GM04503 (cell line): ENCODE measurements around the gene NCAPD3.

ENCODE experiments used
- DNase-seq: peaks from one replicate; pipeline ENCODE4 v3.0.0-alpha.2; 2012; ENCODE audit warnings: low read depth

NCAPD3 gene

DNA sequence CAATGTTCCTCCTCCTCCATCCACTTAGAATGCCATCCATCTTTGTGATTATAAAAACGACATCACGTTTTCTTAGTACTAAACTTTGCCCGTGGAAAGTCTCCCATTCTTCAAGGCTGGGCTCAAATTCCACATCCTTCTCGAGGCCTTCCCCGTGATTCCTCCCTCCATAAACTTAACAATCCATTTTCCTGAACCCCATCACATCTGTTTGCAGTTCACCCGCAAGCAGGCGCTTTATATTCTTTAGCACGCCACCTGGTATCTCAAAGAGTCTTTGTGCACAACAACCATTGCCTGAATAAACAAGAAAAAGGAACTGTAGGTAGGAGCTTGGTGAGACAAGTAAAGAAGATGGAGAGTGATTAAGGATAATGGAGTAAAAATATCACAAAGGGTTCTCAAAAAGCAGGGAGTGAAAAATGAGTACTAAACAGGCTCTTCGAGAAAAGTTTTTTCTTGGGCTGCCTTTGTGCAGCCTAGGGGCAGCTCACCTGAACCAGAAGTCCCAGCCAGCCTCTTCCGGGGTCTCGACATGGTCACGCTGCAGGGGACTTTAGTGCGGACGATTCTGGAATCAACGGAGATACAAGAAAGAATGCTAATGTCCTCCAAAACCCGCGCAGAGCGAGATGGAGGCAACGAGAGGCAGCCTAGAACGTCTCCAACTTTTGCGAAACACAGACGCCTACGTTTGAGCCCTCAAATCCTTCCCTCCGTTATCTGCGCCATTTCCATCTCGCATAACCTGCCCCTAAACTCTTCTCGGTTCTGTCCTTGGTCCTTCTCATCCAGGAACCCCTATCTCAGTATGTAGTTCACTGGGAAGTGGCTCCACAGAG lies 28.8 kb upstream of the NCAPD3 start:
- DNase-seq = peak; percentile 28

DNA sequence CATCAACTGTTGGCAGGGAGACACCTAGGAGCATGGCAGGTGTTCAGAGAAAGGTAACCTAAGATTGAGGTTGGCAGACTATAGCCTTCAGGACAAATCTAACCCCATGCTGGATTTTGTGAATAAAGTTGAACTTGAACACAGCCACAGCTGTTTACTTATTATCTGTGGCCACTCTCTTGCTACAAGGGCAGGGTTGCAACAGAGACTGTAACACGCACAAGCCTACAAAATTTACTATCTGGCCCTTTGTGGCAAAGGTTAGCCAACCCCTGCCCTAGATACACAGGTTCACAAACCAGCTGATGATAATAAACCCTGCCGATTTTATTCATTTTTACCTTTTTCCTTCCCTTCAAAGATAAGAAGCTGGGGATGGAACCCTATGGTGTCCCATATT lies 26.9 kb upstream of the NCAPD3 start:
- DNase-seq = no peak

DNA sequence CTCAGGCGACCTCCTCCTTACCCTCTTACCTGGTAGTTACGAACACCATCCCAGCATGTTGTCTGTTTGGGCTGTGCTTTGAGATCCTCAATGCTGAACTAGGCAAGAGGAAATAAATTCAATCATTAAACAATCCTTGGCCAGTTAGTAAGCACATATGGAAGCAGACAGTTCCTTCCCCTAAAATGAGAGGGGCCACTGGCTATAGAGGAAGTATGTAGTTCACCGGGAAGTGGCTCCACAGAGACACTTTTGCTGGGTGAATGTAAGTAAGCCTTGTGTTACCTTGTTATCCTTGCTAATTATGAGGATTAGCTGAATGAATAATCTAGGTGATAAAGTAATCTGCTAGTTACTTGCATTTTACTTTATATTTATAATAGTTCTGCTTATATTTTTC lies 26.5 kb upstream of the NCAPD3 start:
- no peak for DNase-seq

DNA sequence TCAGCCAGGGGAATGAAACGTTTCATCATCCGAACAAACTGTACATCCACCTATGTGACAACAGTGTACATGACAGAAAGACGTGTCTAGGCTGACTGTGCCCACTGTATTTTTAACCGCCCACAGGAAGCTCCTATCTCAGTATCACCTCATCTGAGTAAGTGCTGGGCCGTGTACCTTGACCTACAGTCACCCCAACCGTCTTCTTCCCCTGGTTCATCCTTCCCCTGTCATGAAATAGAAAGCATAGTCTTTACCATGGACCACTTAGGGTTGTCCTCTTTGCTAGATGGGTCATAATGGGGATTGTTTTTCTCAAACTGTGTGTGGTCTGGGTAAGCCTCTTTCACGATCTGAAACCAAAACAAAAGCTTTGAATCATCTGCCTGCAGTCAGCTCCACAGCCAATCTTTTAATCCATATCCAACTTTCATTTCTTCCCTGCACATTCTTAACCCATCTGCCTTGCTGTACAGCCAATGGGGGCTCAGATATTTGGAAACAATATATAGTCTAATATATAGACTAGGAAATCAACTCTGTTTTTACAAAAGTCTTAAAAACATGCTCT lies 25.2 kb upstream of the NCAPD3 start:
- DNase-seq = no peak

DNA sequence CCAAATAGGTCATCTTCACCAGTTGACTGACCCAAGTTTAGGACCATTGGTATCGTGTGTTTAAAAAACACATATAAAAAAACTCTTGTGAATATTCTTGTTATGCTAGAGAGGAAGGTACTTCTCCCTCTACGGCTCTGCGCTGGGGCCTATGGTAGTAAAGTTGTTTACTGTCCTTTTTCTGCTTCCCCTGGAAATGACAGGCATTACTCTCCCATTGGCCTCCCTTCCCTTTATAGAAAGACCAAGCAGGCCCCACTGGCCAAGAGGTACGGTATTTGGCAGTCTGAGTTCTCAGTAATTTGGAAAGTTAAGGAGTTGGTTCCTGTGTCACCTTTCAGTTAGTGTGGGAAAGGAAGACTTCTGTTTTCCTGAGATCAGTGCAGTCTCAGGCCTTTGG lies 22.9 kb upstream of the NCAPD3 start:
- no peak for DNase-seq

DNA sequence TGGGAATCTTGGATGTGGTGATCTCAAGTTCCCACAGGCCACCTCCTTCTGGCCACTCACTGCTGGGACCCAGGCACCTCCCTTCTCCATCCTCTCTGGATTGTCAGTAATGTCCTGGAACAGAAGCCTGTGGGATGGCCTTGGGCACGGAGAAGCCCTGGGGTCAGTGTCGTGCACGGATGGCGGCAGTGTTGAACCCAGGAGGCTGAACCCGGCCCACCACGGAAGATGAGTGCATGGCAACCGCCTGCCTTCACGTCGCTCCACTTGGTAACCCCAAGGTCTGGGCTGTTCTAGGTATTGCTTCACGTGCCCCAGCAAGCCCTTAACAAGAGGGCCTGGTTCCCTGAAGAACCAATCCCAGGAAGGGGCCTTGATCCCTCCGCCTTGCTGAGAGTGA lies 22.3 kb upstream of the NCAPD3 start:
- DNase-seq = no peak

DNA sequence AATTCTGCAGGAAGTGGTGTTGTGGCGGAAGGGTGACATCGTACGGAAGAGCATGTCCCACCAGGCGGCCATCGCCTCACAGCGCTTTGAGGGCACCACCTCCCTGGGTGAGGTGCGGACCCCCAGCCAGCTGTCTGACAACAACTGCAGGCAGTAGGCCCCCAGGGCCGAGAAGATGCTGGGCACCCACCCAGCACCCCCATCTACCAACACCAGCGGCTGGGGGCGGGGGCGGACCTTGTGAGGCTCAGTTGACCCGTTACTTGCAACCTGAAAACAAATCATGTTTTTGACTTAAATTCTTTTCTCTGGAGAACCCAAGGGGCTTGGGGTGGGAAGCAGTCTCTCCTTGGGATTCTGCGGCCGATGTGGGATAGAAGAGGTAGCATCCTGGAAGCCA lies 21.7 kb upstream of the NCAPD3 start:
- no peak for DNase-seq

DNA sequence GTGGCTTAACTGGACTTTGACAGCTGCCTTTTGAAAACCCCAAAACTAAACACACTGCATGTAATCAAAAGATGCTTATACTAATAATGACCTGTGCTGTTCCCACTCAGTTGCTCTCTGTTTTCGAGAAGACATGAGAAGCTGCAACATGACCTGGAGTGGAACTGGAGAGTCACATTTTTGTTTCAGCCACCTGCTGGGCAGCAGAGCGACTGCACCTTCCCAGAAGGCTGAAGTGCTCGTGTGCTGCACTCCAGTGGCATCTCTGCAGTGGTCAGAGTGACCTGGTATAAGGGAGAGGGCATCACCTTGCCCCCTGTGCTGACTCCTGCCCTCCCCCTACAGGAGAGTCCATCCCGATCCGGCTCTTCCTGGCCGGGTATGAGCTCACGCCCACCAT lies 20.8 kb upstream of the NCAPD3 start:
- no peak for DNase-seq

DNA sequence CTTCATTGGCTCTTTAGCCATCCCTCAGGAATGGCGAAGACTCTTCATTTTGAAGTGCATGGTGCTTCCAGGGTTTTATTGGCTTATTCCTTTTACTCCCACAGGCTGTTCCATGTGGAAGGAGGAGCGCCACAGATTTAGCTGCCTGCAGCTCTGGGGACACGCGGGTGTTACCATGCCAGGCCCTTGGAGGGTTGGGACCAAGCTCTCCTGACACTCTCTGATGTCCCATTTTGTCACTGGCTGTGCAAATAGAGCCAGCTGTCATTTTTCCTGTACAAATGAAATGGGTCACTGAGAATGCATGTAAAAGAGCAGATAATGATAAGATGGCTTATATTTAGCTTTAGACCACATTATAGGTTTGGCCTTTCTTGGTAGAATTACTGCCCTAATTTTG lies 20.1 kb upstream of the NCAPD3 start:
- DNase-seq = no peak

DNA sequence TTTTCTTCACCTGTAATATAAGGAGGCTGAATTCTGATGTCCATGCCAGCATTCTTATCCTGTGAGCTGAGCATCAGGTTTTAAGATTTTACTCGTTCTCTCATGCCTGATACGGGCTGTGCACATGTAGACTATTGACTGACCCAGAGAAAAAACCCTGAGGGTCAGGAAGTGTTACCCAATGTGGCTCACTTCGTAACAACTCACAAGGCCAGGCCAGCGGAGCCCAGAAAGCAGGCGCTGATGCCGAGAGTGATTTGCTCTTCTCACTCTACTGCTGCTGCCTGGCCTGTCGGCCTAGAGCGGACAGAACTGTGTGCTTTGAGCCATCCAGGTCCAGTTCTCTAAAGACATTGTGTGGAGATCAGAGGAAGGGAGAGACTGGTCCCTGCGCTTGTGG lies 18.6 kb upstream of the NCAPD3 start:
- DNase-seq = no peak

DNA sequence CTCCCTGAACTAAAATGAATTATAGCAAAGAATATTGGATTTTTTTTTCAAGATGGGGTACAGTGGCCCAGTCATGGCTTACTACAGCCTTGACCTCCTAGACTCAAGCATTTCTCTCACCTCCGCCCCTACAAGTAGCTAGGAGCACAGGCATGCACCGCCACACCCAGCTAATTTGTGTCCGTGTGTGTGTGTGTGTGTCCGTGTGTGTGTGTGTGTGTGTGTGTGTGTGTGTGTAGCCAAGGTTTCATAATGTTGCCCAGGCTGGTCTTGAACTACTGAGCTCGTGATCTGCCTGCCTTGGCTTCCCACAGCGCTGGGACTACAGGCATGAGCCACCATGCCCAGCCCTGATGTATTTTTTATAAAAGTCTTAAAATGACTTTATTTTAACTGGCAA lies 16.8 kb upstream of the NCAPD3 start:
- no peak for DNase-seq

DNA sequence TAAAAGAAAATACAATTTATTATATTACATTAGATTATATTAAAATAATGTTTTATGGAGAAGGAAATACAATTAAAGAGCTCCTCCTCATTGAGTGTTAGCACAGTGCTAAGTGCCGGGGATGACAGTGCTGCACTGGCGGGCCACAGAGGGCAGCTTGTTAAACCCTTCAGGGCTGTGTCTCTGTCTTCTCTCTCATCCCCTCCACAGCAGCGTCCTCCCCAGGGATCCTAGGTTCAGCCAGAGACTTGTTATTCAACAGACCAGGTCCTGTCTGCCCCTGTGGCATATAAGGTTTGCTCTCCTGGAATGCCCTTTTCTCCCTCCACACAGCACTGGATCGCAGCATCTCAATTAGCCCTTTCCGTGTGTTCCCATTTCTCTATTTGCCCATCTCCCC lies 15.2 kb upstream of the NCAPD3 start:
- no peak for DNase-seq

DNA sequence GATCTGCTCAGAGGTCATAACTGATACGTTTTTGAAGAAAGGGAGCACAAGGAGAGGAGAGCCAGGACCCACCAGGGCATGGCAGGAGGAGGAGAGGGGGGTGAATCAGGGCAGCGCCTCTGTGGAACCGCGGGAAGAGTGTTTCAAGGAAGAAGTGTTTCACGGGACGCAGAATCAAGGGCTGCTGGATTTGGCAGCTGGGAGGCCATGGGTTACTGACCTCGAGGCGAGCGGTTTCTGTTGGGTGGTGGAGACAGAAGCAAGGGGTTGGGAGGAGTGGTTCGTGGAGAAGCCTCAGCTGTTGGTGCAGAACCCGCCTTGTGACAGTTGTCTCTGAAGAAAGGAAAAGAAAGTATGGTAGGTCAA lies 13.8 kb upstream of the NCAPD3 start:
- no peak for DNase-seq

DNA sequence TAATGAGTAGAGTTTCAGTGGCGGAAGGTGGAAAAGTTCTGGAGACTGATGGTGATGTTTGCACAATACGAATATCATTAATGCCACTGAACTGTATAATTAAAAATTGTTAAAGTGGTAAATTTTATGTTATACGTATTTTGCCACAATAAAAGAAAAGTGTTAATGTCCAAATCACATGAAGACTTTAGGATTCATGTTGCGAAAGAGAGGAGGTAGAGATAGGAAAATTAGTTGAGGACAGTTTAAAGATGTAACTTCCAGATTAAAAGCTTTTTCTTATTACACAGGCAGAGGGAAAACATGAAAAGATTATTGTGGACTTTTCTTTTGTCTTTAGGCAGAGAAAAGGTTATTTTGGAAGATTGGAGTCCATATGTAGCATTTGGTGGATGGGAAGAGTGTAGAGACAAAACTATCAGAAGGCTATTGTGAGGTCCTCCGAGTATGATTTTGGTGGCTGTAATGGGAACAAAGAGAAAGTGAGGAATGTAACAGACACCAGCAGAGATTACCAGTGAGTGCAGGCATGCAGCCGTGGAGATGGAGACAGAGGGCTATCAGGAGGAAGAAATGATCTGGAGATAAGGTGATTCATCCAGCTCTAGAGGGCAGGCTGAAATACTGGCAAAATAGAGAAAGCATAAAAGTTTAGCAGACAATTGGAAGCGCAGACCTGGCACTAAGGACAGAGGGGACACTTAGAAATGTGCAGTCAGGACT lies 13.2 kb upstream of the NCAPD3 start:
- no peak for DNase-seq

DNA sequence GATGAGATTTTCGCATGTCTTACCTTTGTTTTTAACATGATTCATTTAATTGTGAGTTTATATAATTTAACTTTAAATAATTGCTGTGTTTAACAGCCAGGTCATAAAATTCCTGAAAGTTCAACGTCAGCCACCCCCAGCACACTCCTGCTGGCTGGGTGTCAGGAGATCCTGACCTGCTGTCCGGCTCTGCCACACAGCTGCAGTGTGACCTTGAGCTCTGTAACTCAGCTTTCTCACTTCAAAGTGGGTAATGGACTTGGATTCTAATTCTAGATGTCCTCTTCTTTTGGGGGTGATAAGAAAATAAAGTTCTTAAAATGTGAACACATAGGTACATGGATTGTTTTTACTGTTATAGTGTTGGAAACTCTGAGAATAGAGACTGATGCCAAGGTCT lies 11.6 kb upstream of the NCAPD3 start:
- DNase-seq = no peak

DNA sequence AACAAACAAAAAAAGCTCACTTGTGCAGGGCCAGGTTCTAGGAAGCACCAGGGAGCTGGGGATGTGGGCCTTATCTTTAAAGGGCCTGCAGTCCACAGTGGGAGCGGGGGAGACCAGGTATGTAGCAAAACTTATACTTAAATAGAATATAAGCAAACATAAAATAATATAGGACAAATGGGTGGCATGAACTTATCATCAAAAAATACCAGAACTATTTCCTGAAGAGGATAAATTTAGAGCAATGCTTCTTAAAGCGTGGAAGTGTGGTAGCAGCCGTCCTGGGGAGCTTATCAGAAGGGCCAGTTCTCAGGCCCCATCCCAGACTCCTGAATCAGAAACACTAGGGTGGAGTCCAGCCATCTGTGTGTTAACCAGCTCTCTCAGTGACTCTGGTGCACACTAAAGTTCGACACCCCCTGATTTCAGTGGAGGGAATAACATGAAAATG lies 10.0 kb upstream of the NCAPD3 start:
- DNase-seq = no peak

DNA sequence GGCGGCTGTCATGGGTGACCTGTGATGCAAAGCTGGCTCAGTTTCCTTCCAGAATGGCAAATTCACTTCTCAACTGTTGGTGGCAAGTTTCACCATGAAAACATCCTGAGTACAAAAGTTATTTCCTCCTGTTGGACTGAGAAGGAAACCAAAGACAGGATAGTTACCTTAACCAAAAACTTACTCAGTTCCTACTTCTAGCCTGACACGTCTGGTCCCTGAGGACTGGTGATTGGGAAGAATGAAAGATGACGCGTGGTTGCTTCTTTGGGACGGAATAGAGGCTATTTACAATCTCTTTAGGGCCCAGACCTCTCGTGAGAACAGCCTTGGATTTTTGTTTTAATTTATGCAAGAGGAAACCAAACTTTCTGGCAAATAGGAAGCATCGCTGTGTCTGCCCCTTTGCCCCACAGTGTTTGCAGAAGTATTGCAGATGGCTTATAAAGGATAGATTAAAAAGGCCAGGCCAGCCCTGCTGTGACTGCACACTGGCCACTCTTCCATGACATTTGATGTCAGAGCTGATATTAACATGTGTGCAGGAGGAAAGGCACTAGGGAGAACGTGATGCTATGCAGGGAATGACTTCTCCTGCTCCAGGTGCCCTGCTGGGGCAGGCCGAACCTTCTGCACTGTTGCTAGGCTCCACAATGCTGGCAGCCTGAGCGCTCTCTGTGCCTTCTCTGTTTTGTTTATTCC lies 8.3 kb upstream of the NCAPD3 start:
- no peak for DNase-seq

DNA sequence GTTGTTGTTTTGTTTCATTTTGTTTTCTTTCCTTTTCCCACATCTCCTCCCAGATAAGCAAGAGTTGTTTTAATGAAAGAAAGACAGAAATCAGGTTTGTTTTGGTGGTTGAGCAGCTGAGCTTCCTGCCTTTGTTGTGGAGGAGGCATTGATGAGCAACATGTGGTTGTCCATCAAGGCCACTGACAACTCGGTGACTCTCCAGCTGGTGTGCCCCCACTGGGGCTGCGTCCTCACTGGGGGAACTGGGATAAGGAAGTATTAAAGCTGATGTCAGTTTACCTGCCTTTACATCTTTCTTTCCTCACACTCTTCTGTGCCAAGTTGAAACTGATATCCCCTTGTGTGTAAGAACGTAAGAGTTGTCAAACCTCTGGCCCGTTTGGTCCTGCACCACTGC lies 6.6 kb upstream of the NCAPD3 start:
- DNase-seq = no peak

DNA sequence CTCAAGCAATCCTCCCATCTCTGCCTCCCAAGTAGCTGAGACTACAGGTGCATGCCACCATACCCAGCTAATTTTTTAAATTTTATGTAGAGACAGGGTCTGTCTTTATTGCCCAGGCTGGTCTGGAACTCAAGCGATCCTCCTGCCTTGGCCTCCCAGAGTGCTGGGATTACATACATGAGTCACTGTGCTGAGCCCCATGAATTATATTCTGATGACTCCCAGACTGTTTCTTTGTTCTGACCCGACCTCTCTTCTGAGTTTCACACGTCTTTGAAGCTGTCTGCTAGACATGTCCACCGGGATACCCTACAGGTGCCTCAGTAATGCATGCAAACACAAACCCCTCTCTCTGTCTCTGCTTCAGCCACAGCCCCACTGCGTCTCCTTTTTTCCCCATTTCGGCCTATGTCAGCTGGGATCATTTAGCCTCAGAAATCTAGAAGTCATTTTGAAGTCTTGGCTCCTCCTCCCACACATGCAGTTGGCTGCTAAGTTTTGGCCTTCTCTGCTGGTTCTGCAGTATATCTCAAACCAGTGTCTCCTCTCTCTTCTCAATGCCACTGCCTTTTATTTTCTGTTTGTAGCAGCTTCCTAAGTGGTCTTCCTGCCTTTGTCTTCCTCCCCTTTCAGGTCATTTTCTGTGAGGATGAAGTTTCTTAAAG lies 5.5 kb upstream of the NCAPD3 start:
- no peak for DNase-seq

DNA sequence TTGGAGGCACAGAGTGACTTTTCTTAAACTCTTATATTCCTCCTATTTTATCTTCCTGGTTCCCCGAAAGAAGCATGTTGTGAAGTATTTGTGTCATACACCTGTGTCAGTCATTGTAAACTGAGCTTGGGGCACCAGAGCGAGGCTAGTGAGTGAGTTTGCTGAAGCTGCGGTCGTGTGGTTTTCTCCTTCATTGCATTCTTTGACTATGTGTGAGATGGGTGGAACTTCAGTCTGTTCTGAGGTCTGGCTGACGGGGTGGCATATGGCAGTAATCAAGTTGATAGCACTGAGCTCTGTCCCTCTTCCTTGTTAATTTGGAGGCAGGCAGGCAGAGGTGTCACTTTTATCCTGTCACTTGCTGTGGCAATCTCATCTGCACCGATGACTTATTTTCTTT lies 4.9 kb upstream of the NCAPD3 start:
- DNase-seq = peak; percentile 56

DNA sequence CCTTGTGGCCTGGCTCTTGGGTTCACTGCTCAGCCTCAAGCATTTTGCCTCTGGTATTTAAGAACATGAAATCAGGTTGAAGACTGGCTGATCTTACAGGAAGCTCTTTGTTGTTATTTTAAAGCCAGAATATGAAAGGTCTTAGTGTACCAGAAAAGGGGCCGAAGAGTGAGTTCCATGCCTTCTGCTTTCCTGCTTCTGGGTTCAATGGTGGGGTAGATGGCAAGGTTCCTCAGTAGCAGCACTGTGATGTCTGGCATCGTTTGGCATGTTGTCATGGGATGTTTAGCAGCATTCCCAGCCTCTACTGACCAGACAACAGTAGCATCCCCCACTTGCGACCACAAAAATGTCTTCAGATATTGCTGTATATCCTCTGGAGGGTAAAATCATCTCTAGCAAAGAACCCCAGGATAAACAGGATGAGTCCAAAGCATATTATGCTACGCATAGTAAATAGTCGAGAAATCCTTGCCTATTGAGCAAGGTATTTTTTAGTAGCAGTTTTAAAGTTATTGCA lies 3.1 kb upstream of the NCAPD3 start:
- no peak for DNase-seq
